Heart right ventricle (tissue), 16 donors: ENCODE data around the gene ZNF587. TPM values are rescaled to one million over a fixed set of nuclear protein-coding genes. Genes with fewer than 3 reads are reported as not detected.
A peak's percentile ranks its signal among the peaks of the same experiment; 100 is the strongest.
"Not testable (repeated sequence)": the region's sequence is repeated elsewhere in the genome, so short reads cannot be mapped to it uniquely, and the experiment has no call there.

ENCODE experiments used
- ATAC-seq, 8 donors: fragments of 200-7000 bp; cut with Tn5 transposase; one replicate each; pipeline ENCODE4 v1.9.1; 2020; ENCODE audit warnings: mild to moderate bottlenecking in 8 of 8, moderate library complexity in 8 of 8, moderate number of reproducible peaks in 1 of 8
- DNase-seq, 2 donors: peaks; one replicate each; pipeline ENCODE4 v3.0.0-alpha.2; 2020
- H3K27ac ChIP-seq, 10 donors: fragments of 200-600 bp; sonication (generic) in 2 of 10; one replicate each; pipeline versions ENCODE4 v1.5.0 to v1.8.0; 2020 to 2022; ENCODE audit warnings: mild to moderate bottlenecking in 3 of 10
- H3K27me3 ChIP-seq, 7 donors: fragments of 200-600 bp; one replicate each; pipeline ENCODE4 v1.8.0; 2021 to 2022; ENCODE audit warnings: mild to moderate bottlenecking in 2 of 7
- H3K36me3 ChIP-seq, 9 donors: fragments of 200-600 bp; sonication (generic) in 1 of 9; one replicate each; pipeline versions ENCODE4 v1.5.0 to v1.8.0; 2020 to 2022; ENCODE audit warnings: mild to moderate bottlenecking in 2 of 9
- H3K4me1 ChIP-seq, 9 donors: fragments of 200-600 bp; sonication (generic) in 1 of 9; one replicate each; pipeline versions ENCODE4 v1.5.0 to v1.8.0; 2020 to 2022; ENCODE audit warnings: mild to moderate bottlenecking in 4 of 9
- H3K4me3 ChIP-seq, 10 donors: fragments of 200-600 bp; sonication (generic) in 2 of 10; one replicate each; pipeline versions ENCODE4 v1.5.0 to v1.8.0; 2020 to 2022; ENCODE audit warnings: mild to moderate bottlenecking in 7 of 10, moderate library complexity in 2 of 10
- H3K9me3 ChIP-seq, 11 donors: fragments of 200-600 bp in 10 of 11; sonication (generic) in 2 of 11; one replicate each; pipeline versions ENCODE4 v1.5.0 to v1.8.0; 2013 to 2022; ENCODE audit warnings: mild to moderate bottlenecking in 2 of 11, control low read depth in 1 of 11, moderate library complexity in 1 of 11
- CTCF ChIP-seq, 9 donors: fragments of 200-600 bp; sonication (generic) in 2 of 9; IDR thresholded peaks; one replicate each; pipeline versions ENCODE4 v1.5.0 to v1.8.0; 2021 to 2022; ENCODE audit warnings: antibody characterized with exemption in 9 of 9, mild to moderate bottlenecking in 5 of 9, moderate library complexity in 1 of 9
- WGBS, 2 donors: extraction: QIAGEN DNeasy Blood & Tissue Kit; methylation state at CpG; one replicate each; pipeline ENCODE4 v1.1.7; 2013; ENCODE audit warnings: inconsistent platforms in 1 of 2; 5-methylcytosine and 5-hydroxymethylcytosine counted together
- intact Hi-C, 10 donors: fragments of 100-400 bp; cut with DNase I; formaldehyde crosslinking; loops; one replicate each; pipeline versions ENCODE4 v1.11.1 to v1.14.2; 2022
- polyA plus RNA-seq, 2 donors: library from polyadenylated mRNA; stranded (reverse); fragments of 200-250 nt; gene quantifications; one replicate each; pipeline ENCODE4 v1.2.3, GENCODE V29; 2013
- total RNA-seq, 10 donors: library from RNA; stranded (reverse); fragmentation: NEBNext Ultra II Directional in 3 of 10; extraction: Animal tissue kit (Norgen Biotek cat#: 25700) in 3 of 10; gene quantifications; one replicate each; pipeline versions ENCODE4 v1.2.1 to v1.2.4, GENCODE V29; 2021 to 2023
- donor health status: Arrhythmogenic right ventricular cardiomyopathy.
- donor health status: ischemic (EF 13 %, LVEDD 7.1; RV severe dilation, severe dysfunction).
- donor health status: healthy with polysubstance abuse.
- donor health status: DM: no; HTN: yes; CAD: no.
- donor health status: DM: no; HTN: no; CAD: no.
- donor health status: ischemic (EF 25% LVEDD 6.9; RV normal size, moderate dysfunction).
- donor health status: ischemic (EF 25% LVEDD 5.7; RV mildly dilated, moderate dysfunction).
- donor health status: healthy.
- donor health status: DM: yes; HTN: yes; CAD: no.
- donor health status: Ischemic cardiomyopathy.
- donor health status: ischemic (EF 35%, LVEDD 5.7; RV mildly dilated, moderate dysfunction).
- donor health status: nonischemic (EF 11% LVEDD 7.7; RV severe dilation, severe dysfunction).
- donor health status: DM: yes; HTN: yes; CAD: no.
- donor health status: PGD.
- donor health status: ischemic (EF 29% LVEDD 5.4; RV normal size, mild dysfunction).
- donor health status: nonischemic (EF 23%, LVEDD 6.1; RV moderate dilation, normal function).

Gene ZNF587
- total and polyA plus RNA-seq, 12 donors: 4.2 to 39.1 (median 20.0) TPM

- Histone ChIP-seq H3K27me3 (no peaks in the 10 kb centered on the region), H3K4me1 (peaks cover 5 to 23% (median 11%) of the 10 kb centered on the region in 9 donors), H3K4me3 (peak overlapping the region; percentile 68 to 88 (median 82)), H3K9me3 (peaks cover 0 to 6% (median 0%) of the 10 kb centered on the region in 11 donors), H3K36me3 (peaks cover 0 to 28% (median 7%) of the 10 kb centered on the region in 9 donors), H3K27ac (peak overlapping the region in 6 of 10 donors; percentile 60 to 89 (median 71))
- intact Hi-C loops: no loop called here
- 17 to 25% methylated on average over 11 of the region's 11 CpGs for WGBS, 2 donors
- DNase-seq: peak in 1 of 2 donors; percentile 11
- peak in 3 of 8 donors; percentile 3 to 7 (median 6) for ATAC-seq
- no peak for TF ChIP-seq CTCF (IDR thresholded peaks at IDR 0.05)
These were observed 926 bp downstream of the ZNF587 start for GRCh38 chr19:57850553-57851017.

GRCh38 chr19:57851812-57852603 lies 2.3 kb downstream of the ZNF587 start:
- H3K27ac ChIP-seq, H3K4me3 ChIP-seq, ATAC-seq, DNase-seq, H3K27me3 ChIP-seq, intact Hi-C loops: not testable (repeated sequence)
- Histone ChIP-seq H3K4me1 (peaks cover 5 to 23% (median 11%) of the 10 kb centered on the region in 9 donors), H3K9me3 (peaks cover 0 to 16% (median 0%) of the 10 kb centered on the region in 11 donors), H3K36me3 (peaks cover 0 to 42% (median 13%) of the 10 kb centered on the region in 9 donors)
- 82 to 94% methylated on average over 4 to 6 of the region's 6 CpGs for WGBS, 2 donors

- peaks cover 5 to 23% (median 11%) of the 10 kb centered on the region in 9 donors for H3K4me1 ChIP-seq
- H3K27me3 ChIP-seq, H3K27ac ChIP-seq, ATAC-seq, DNase-seq, H3K4me3 ChIP-seq, intact Hi-C loops: not testable (repeated sequence)
- 73 to 85% methylated on average over 2 of the region's 2 CpGs for WGBS, 2 donors
- H3K9me3 ChIP-seq: peaks cover 0 to 24% (median 0%) of the 10 kb centered on the region in 11 donors
- H3K36me3 ChIP-seq: peaks cover 0 to 62% (median 27%) of the 10 kb centered on the region in 9 donors
These were observed 4.5 kb downstream of the ZNF587 start for GRCh38 chr19:57854117-57854516.

- H3K4me3 ChIP-seq, H3K27me3 ChIP-seq, H3K4me1 ChIP-seq, H3K27ac ChIP-seq, DNase-seq, ATAC-seq, intact Hi-C loops: not testable (repeated sequence)
- Histone ChIP-seq H3K9me3 (peaks cover 0 to 92% (median 19%) of the 10 kb centered on the region in 11 donors), H3K36me3 (peaks cover 13 to 99% (median 90%) of the 10 kb centered on the region in 9 donors)
- 80 to 86% methylated on average over 3 of the region's 3 CpGs for WGBS, 2 donors
These were observed 12.7 kb downstream of the ZNF587 start for GRCh38 chr19:57862351-57862750.

- 90 to 94% methylated on average over 7 of the region's 7 CpGs for WGBS, 2 donors
- TF ChIP-seq CTCF (IDR thresholded peaks at IDR 0.05): no peak
- ATAC-seq (peak in 2 of 8 donors; percentile 15 to 16), DNase-seq (no peak)
- Histone ChIP-seq H3K27ac (no peak overlapping the region), H3K4me3 (no peak overlapping the region), H3K27me3 (no peaks in the 10 kb centered on the region), H3K4me1 (no peaks in the 10 kb centered on the region), H3K36me3 (peaks cover 0 to 88% (median 57%) of the 10 kb centered on the region in 9 donors), H3K9me3 (peaks cover 0 to 98% (median 45%) of the 10 kb centered on the region in 11 donors)
- intact Hi-C loops: no loop called here
These were observed 18.3 kb downstream of the ZNF587 start for GRCh38 chr19:57867868-57868492.

- Histone ChIP-seq H3K36me3 (peaks cover 0 to 88% (median 54%) of the 10 kb centered on the region in 9 donors), H3K9me3 (peaks cover 0 to 100% (median 60%) of the 10 kb centered on the region in 11 donors)
- H3K4me1 ChIP-seq, intact Hi-C loops, H3K4me3 ChIP-seq, DNase-seq, H3K27ac ChIP-seq, H3K27me3 ChIP-seq: not testable (repeated sequence)
- 76 to 83% methylated on average over 6 of the region's 6 CpGs for WGBS, 2 donors
- peak in 2 of 8 donors; percentile 29 to 56 for ATAC-seq
These were observed 20.0 kb downstream of the ZNF587 start for GRCh38 chr19:57869655-57870054.
